Measurements from ENCODE around the gene FRAS1.
"Not testable (repeated sequence)": the region's sequence is repeated elsewhere in the genome, so short reads cannot be mapped to it uniquely, and the experiment has no call there.

The FRAS1 gene

GRCh38 chr4:78100060-78100459 is 42.9 kb downstream of the FRAS1 start:
- DNase-seq (ENCODE audit: low spot score), result no peak

DNA sequence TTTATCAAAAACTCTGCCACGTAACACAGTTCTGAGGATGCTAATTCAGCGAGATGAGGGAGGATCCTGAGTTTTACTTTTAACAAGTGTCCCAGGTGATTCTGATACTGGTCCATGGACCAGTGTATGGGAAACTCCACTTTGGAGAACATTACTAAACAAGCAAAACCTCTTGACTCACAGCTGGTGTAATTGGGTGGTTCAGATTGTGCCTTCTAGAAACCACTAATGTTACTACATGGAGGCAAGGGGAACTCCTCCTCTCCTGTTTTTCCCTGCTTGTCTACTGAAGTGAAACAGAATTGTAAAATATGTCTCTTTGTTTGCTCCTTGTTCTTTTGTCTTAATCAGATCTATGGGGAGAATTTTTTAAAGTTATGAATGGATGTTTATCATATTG is 62.6 kb downstream of the FRAS1 start:
- DNase-seq (ENCODE audit: low spot score), result no peak

- DNase-seq (ENCODE audit: low spot score), result no peak
Measured at GRCh38 chr4:78120144-78120880, 63.2 kb downstream of the FRAS1 start.

GRCh38 chr4:78121338-78121904 is 64.3 kb downstream of the FRAS1 start:
- DNase-seq (ENCODE audit: low spot score), result no peak

GRCh38 chr4:78125834-78126331 is 68.8 kb downstream of the FRAS1 start:
- DNase-seq (ENCODE audit: low spot score), result not testable (repeated sequence)

- DNase-seq (ENCODE audit: low spot score), result no peak
Measured at GRCh38 chr4:78129383-78130108, 72.4 kb downstream of the FRAS1 start.

DNA sequence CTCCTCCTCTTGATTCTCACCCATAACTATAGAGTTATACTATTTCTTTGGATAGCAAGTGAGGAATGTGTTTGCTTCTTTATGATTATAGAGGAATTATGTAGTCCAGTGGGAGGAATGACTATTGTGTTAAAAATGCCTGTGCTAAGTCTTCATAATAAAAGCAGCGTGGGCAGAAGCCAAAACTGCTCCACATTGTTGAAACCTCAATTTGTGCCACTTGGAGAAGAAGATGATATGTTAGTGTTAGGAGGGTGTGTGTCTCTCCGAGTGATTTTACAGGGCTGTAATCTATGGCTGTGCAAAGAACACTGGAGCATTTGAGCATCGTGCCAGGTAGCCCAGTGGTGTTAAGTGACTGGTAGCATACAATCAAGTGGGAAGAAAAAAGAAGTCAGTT is 74.3 kb downstream of the FRAS1 start:
- DNase-seq (ENCODE audit: low spot score), result no peak

- DNase-seq (ENCODE audit: low spot score), result no peak
Measured at GRCh38 chr4:78136109-78137081, 79.3 kb downstream of the FRAS1 start.

- no peak for DNase-seq (ENCODE audit: low spot score)
Measured at GRCh38 chr4:78137532-78137931, 80.4 kb downstream of the FRAS1 start.

DNA sequence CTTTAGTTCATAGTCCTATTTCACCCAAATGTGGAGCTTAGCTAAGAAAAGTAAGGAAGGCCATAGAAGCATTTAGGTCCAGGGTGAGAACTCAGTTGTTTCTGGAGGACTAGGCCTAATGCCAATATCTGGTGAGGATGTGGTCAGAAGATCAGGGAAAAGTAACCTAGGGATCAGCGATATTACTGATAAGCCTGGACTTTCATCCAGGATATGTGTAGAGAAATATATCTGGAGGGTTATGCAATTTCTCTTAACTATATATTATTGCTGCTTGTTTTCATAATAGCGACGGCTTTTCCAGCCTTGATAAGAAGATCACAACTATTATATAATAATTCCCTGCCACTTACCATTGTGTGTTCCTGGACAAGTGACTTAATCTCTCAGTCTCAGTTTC is 81.1 kb downstream of the FRAS1 start:
- DNase-seq (ENCODE audit: low spot score), result no peak

- no peak for DNase-seq (ENCODE audit: low spot score)
Measured at GRCh38 chr4:78143634-78144033, 86.5 kb downstream of the FRAS1 start.

GRCh38 chr4:78145008-78145407 is 87.9 kb downstream of the FRAS1 start:
- DNase-seq (ENCODE audit: low spot score), result no peak

- DNase-seq (ENCODE audit: low spot score), result no peak
Measured at GRCh38 chr4:78145622-78146021, 88.5 kb downstream of the FRAS1 start.

DNA sequence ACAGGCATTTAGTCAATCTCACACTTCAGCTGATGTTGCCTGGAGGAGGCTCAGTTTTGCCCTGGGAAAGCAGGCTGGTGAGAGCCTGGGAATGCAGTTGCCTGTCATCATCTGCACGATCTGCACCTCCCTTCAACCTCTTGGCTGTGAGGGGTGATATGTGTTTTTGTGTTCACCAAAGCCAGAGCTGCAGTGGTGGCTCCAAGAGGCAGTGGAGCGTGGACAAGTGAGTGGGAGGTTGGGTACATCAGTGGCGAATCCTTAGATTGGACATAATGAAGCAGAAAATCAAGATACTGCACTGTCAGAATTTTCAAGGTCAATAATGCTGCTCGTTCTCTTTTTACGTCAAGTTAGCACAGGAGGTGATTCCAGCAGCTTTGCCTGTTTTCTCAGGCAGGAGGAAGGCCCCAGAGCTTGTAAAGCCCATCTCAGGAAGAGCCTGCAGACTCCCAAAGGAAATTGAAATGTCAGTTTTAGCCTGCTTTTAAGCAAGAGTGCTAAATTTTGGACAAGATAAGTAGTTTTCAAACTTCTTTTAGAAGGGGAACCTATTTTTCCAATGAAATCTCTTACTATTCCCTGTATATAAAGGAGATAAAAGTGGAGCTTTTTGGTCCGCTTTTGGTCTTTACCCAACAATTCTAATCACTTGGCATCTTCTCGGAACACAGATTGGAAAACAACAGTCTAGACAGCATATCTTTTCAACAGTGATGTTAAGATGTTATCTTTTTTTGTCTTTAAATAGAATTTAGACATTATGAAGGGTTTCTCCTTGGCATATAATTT is 92.8 kb downstream of the FRAS1 start:
- DNase-seq (ENCODE audit: low spot score), result no peak

DNA sequence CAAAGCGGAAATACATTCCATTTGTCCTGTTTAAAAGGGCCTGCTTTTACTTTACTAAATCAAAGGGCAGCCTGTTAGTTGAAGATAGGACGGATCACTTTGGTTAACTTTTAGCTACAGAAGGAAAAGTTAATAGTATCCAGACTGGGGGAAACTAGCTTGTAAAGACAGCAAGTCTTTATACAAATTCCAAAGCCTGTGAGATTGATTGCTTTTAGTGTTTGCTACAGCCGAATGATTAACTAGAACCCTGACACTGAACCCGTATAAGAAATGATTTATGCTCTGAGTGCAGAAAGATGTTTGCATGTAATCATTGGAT is 93.4 kb downstream of the FRAS1 start:
- no peak for DNase-seq (ENCODE audit: low spot score)

GRCh38 chr4:78152795-78153194 is 95.7 kb downstream of the FRAS1 start:
- no peak for DNase-seq (ENCODE audit: low spot score)

GRCh38 chr4:78154972-78155590 is 98.0 kb downstream of the FRAS1 start:
- DNase-seq (ENCODE audit: low spot score), result no peak

GRCh38 chr4:78155616-78156105 is 98.5 kb downstream of the FRAS1 start:
- DNase-seq (ENCODE audit: low spot score), result no peak

- DNase-seq (ENCODE audit: low spot score), result no peak
Measured at GRCh38 chr4:78156520-78156919, 99.4 kb downstream of the FRAS1 start.

GRCh38 chr4:78162342-78162741 is 105.2 kb downstream of the FRAS1 start:
- DNase-seq (ENCODE audit: low spot score), result no peak

- DNase-seq (ENCODE audit: low spot score), result no peak
Measured at GRCh38 chr4:78162821-78163220, 105.7 kb downstream of the FRAS1 start.

Measured in kidney capillary endothelial cell (primary cell).